IPS-18a (cell line): ENCODE results near the gene AKAP9.
"Not testable (repeated sequence)": the region's sequence is repeated elsewhere in the genome, so short reads cannot be mapped to it uniquely, and the experiment has no call there.

Experiments used
- H3K27ac ChIP-seq: one replicate; pipeline ENCODE4 v1.5.1; 2013; ENCODE audit warnings: low read length
- H3K27me3 ChIP-seq: one replicate; pipeline ENCODE4 v1.6.1; 2013; ENCODE audit warnings: mild to moderate bottlenecking, low read length; ENCODE audit not compliant: control insufficient read depth, insufficient read depth
- H3K36me3 ChIP-seq: one replicate; pipeline ENCODE4 v1.6.1; 2013; ENCODE audit warnings: low read depth, low read length; ENCODE audit not compliant: control insufficient read depth
- H3K4me1 ChIP-seq: one replicate; pipeline ENCODE4 v1.6.1; 2013; ENCODE audit warnings: low read depth, low read length; ENCODE audit not compliant: control insufficient read depth
- H3K4me3 ChIP-seq: one replicate; pipeline ENCODE4 v1.5.1; 2013; ENCODE audit warnings: low read length
- H3K9ac ChIP-seq: one replicate; pipeline ENCODE4 v1.6.1; 2013; ENCODE audit warnings: mild to moderate bottlenecking, low read length, moderate library complexity
- H3K9me3 ChIP-seq: one replicate; pipeline ENCODE4 v1.6.1; 2013; ENCODE audit warnings: low read depth, low read length; ENCODE audit not compliant: control insufficient read depth

AKAP9 gene

DNA sequence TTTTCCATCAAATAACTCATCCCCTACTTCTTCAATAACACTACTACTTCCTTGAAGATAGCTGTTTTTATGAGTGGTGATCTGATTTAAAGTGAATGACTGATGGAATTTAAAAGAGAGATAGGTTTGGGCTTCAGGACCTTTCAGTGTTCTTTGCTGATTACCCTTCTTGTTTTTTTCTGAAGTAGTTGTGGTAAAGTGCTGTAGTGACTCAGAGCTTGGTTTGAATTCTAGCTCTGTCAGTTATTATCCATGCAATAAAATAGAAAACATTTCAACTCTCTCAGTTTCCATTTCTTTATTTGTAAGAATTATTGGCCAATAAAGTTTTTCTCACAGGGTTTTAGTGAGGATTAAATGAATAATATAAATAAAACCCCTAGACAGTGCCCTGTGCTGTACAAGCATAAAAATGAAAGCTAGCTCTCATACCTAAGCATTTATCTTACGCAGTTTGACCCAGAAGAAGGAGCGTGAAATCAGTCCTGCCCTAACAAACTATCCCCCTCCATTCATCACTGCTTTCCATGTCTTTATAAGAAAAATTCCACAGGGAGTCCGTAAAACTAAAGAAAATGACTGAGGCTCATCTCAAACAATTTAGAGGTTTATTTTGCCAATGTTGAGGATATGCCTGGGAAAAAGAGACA lies 25.1 kb upstream of the AKAP9 start:
- no peak overlapping the region for H3K27ac ChIP-seq
- H3K4me3 ChIP-seq, result no peak overlapping the region
- H3K9ac ChIP-seq, result no peak overlapping the region
- H3K27me3 ChIP-seq, result no peaks in the 10 kb centered on the region
- no peaks in the 10 kb centered on the region for H3K9me3 ChIP-seq
- H3K4me1 ChIP-seq, result no peaks in the 10 kb centered on the region
- no peaks in the 10 kb centered on the region for H3K36me3 ChIP-seq

GRCh38 chr7:91916051-91916440 lies 24.6 kb upstream of the AKAP9 start:
- Histone ChIP-seq H3K9ac (no peak overlapping the region), H3K27ac (no peak overlapping the region), H3K4me1 (no peaks in the 10 kb centered on the region), H3K36me3 (no peaks in the 10 kb centered on the region), H3K4me3 (no peak overlapping the region), H3K27me3 (no peaks in the 10 kb centered on the region), H3K9me3 (no peaks in the 10 kb centered on the region)

GRCh38 chr7:91918356-91918755 lies 22.3 kb upstream of the AKAP9 start:
- Histone ChIP-seq H3K36me3 (no peaks in the 10 kb centered on the region), H3K4me3 (no peak overlapping the region), H3K27ac (no peak overlapping the region), H3K4me1 (no peaks in the 10 kb centered on the region), H3K9ac (no peak overlapping the region), H3K9me3 (no peaks in the 10 kb centered on the region), H3K27me3 (no peaks in the 10 kb centered on the region)

DNA sequence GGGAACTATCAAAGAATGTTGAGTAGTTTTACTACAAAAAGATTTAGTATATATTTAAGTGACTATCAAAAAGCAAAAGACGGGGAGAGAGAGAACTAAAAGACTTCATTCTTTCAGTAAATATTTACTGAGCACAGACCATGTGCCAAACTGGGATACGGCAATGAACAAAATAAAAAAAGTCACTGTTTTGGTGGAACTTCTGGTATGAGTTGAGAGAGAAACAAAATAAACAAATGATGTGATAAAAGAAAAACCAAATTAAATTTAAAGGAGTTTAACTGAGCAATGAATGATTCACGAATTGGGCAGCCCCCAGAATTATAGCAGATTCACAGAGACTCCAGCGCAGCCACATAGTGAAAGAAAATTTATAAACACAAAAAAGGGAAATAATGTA lies 17.8 kb upstream of the AKAP9 start:
- no peaks in the 10 kb centered on the region for H3K27me3 ChIP-seq
- no peaks in the 10 kb centered on the region for H3K36me3 ChIP-seq
- no peak overlapping the region for H3K4me3 ChIP-seq
- no peaks in the 10 kb centered on the region for H3K4me1 ChIP-seq
- H3K9me3 ChIP-seq, result no peaks in the 10 kb centered on the region
- H3K27ac ChIP-seq, result no peak overlapping the region
- no peak overlapping the region for H3K9ac ChIP-seq

DNA sequence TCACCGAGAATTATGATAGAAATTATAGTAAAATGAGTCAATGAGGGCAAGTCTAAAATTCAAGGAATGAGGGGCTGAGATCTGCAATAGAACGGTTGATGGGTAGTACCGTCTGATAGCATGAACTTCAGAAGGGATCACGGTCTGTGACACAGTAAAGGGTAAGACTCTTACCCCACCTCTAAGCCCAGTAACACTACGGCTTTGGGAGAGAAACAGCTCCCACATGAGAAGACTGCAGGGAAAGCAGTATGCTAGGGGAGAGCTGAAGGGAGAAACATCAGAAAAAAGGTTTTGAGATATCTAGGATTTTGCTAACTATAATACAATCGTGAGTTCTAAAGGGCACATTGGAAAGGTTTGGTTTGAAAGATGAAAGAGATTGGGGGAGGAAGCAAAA lies 12.8 kb upstream of the AKAP9 start:
- H3K27ac ChIP-seq, result no peak overlapping the region
- no peak overlapping the region for H3K4me3 ChIP-seq
- H3K36me3 ChIP-seq, result no peaks in the 10 kb centered on the region
- H3K9ac ChIP-seq, result no peak overlapping the region
- H3K4me1 ChIP-seq, result no peaks in the 10 kb centered on the region
- no peaks in the 10 kb centered on the region for H3K9me3 ChIP-seq
- no peaks in the 10 kb centered on the region for H3K27me3 ChIP-seq

- no peaks in the 10 kb centered on the region for H3K4me1 ChIP-seq
- no peak overlapping the region for H3K4me3 ChIP-seq
- no peak overlapping the region for H3K27ac ChIP-seq
- H3K9me3 ChIP-seq, result no peaks in the 10 kb centered on the region
- H3K9ac ChIP-seq, result no peak overlapping the region
- H3K36me3 ChIP-seq, result no peaks in the 10 kb centered on the region
- no peaks in the 10 kb centered on the region for H3K27me3 ChIP-seq
Measured at GRCh38 chr7:91929463-91929862, 11.2 kb upstream of the AKAP9 start.

DNA sequence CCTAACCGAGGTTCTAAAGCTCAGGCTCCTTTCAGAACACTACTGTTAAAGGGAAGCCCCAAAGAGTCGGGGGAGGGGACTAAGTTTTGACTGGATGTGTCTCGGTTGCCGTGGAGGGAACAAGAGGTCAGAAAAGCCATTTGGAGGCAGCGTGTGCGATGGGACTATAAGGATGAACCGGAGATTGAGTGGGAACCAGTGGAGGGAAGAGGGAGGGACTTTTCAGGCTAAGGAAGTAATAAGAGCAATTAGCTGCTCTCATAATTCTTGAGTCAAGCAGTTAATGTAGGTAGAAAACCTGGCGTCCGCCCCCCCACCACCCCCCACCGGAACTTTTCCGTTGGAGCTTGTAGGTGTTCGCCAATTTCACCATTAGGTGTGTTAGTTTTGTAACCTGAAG lies 491 bp upstream of the AKAP9 start:
- H3K9me3 ChIP-seq, result no peaks in the 10 kb centered on the region
- H3K36me3 ChIP-seq, result no peaks in the 10 kb centered on the region
- peaks cover 21% of the 10 kb centered on the region for H3K27me3 ChIP-seq
- peak overlapping the region; percentile 98 for H3K4me3 ChIP-seq
- no peak overlapping the region for H3K27ac ChIP-seq
- peak overlapping the region; percentile 93 for H3K9ac ChIP-seq
- peaks cover 6% of the 10 kb centered on the region for H3K4me1 ChIP-seq

DNA sequence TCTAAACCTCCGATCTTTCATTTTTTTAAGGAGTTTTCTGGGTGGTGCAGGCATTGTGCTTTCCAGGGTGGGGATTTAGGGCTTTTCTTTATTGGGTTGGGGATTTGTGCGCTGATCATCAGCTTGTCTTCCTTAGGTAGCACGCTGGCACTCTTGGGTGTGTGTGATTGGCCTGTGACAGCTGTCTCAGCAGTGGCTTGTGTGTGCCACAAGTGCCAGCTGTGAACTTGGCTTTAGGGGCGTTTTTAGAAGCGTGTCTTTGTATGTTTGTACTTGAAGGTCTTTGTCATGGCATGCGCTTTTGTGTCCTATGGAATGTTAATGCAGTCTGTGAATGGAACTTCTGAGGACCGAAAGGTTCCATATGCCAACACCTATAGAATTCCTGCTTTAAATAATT lies 788 bp downstream of the AKAP9 start:
- peak overlapping the region; percentile 93 for H3K9ac ChIP-seq
- no peaks in the 10 kb centered on the region for H3K9me3 ChIP-seq
- no peaks in the 10 kb centered on the region for H3K36me3 ChIP-seq
- peak overlapping the region; percentile 56 for H3K27ac ChIP-seq
- H3K4me1 ChIP-seq, result peaks cover 6% of the 10 kb centered on the region
- peaks cover 21% of the 10 kb centered on the region for H3K27me3 ChIP-seq
- H3K4me3 ChIP-seq, result peak overlapping the region; percentile 98

DNA sequence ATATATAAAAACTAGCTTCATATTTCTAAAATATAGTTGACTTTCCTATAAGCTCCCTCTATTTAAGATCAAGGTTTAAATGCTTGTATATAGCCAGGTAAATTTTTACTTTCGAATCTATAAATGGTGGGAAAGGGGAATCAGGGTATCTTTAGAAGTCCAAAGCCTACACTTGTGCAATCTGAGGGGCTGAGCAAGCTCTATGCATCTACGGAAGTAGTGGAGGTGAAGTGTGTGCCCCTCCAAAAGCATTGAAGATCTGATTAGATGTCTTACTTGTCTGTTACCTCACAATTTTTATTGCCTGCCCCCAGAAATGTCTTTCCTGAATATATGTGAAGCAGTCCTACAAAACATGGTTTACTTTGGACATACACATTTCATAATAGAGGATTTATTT lies 1.6 kb downstream of the AKAP9 start:
- Histone ChIP-seq H3K9ac (peak overlapping the region; percentile 93), H3K9me3 (no peaks in the 10 kb centered on the region), H3K4me3 (no peak overlapping the region), H3K27me3 (peaks cover 21% of the 10 kb centered on the region), H3K4me1 (peaks cover 6% of the 10 kb centered on the region), H3K27ac (no peak overlapping the region), H3K36me3 (no peaks in the 10 kb centered on the region)

DNA sequence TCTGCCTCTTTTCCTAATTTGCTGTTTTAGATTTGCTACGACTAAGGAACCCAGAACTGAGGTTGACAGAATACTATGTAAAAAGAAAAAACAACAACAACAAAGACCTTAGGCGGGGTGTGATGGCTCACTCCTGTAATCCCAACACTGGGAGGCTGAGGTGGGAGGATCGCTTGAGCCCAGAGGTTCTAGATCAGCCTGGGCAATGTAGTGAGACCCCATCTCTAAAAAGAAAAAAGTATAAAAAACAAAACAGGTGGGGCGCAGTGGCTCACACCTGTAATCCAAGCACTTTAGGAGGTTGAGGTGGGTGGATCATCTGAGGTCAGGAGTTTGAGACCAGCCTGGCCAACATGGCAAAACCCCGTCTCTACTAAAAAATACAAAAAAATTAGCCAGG lies 4.3 kb downstream of the AKAP9 start:
- not testable (repeated sequence) for H3K27me3 ChIP-seq

GRCh38 chr7:91945476-91945875 lies 4.8 kb downstream of the AKAP9 start:
- H3K4me1 ChIP-seq, result no peaks in the 10 kb centered on the region

More for the DNA sequence above, 4.3 kb downstream of the AKAP9 start:
- not testable (repeated sequence) for H3K27ac ChIP-seq, H3K4me3 ChIP-seq, H3K4me1 ChIP-seq, H3K36me3 ChIP-seq, H3K9me3 ChIP-seq, H3K9ac ChIP-seq

DNA sequence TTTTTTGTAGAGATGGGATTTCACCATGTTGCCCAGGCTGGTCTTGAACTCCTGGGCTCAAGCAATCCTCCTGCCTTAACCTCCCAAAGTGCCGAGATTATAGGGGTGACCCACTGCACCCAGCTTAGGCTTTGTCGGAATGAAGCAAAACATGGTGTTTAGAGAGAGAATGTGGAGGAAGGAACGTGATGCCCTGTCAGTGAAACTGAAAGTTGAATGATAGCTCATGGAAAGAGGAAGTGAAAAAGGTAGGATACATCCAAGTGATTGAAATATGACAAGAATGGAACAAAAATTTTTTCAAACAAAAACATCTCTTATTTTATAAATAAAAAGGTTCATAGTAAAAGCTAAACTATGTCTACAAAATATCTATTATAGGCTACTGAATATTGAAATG lies 5.9 kb downstream of the AKAP9 start:
- Histone ChIP-seq H3K9me3 (no peaks in the 10 kb centered on the region), H3K36me3 (no peaks in the 10 kb centered on the region), H3K27ac (no peak overlapping the region), H3K4me3 (no peak overlapping the region), H3K27me3 (no peaks in the 10 kb centered on the region), H3K9ac (no peak overlapping the region), H3K4me1 (no peaks in the 10 kb centered on the region)

More at GRCh38 chr7:91945476-91945875, 4.8 kb downstream of the AKAP9 start:
- H3K9me3 ChIP-seq, result no peaks in the 10 kb centered on the region
- no peaks in the 10 kb centered on the region for H3K27me3 ChIP-seq
- no peak overlapping the region for H3K9ac ChIP-seq
- H3K36me3 ChIP-seq, result no peaks in the 10 kb centered on the region
- H3K27ac ChIP-seq, result no peak overlapping the region
- H3K4me3 ChIP-seq, result no peak overlapping the region
